HG02938 (cell line): ENCODE measurements around the gene NXPH3.
"Not testable (repeated sequence)": the region's sequence is repeated elsewhere in the genome, so short reads cannot be mapped to it uniquely, and the experiment has no call there.

Source experiments
- ATAC-seq: cut with Tn5 transposase; IDR thresholded peaks from one replicate; pipeline ENCODE4 v1.9.1; 2021; ENCODE audit warnings: mild to moderate bottlenecking, moderate library complexity; ENCODE audit not compliant: unreplicated experiment

The NXPH3 gene

DNA sequence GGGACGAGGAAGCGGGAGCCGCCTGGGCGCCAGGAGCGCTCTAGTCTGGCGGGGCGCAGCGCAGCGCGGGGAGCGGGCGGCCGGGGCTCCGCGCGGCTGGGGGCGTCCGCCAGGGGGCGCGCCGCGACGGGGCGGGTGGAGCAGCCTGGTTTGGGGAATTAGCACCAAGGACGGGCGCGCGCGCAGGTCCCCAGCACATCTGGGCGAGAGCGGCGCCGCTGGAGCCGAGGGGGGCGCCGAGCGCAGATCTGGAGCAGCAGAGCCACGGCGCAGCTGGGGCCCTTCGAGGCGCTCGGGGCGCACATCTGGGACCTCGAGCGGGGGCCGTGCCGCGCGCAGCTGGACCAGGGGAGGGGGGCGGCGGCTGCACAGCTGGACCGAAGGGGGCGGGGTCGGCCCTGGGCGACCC is at the start of gene NXPH3:
Gene NXPH3 (plus strand): TSS at position 193 of the 409 bp plus-strand sequence. CDS start 349 bp downstream, outside the sequence.
- no peak for ATAC-seq

DNA sequence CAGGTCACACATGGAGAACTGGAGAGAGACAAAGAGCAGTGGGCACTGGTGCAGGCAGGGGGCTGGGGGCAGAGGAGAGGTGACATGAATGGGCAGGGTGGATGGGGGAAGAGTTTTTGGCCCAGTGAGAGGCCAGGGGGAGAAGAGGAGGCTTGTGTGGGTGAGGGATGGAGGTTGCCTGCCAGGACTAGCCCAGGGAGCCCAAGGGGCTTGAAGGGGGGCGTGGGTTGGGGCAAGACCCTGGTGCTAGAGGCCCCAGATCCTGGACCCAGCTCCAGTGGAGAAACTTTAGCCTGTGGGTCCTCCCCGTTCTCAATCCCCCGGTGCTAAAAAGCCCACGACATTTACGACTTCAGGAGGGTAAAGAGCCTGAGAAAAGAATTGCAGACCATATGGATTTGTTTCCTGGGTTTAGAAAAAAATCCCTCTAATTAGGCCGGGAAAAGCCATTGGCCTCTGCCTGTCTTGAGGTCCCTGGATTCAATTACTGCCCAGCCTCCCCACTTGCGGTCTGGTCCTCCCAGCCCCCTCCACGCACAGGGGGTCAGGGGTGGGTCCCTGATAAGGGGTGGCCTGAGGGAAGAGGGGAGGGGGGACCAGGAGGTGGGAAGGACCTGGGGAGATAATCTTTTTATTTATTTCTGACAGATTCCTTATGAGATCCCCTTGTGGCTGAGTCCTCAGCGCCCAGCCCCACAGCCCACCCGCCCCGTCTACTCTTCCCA is 47.6 kb upstream of the NXPH3 start:
- no peak for ATAC-seq

DNA sequence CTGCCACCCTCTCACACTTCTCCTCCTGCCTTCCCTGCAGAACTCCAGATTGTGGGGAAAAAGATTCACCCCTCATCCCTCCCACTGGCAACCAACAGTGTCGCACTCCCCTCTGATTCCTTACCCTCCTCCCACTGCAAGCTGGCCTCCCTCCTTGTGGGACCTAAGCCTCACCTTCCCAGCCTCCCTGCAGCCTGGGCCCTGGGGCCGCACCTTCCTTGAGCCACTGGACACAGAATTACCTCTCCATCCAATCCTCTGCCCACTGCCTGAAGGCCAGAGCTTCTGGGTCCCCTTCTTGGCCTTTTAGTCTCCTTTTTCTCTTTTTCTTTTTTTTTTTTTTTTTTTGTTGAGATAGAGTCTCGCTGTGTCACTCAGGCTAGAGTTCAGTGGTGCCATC is 46.7 kb upstream of the NXPH3 start:
- ATAC-seq = no peak

GRCh38 chr17:49530118-49530517 is 45.6 kb upstream of the NXPH3 start:
- ATAC-seq = no peak

GRCh38 chr17:49543860-49544259 is 31.8 kb upstream of the NXPH3 start:
- ATAC-seq = no peak

GRCh38 chr17:49545007-49545660 is 30.5 kb upstream of the NXPH3 start:
- no peak for ATAC-seq

DNA sequence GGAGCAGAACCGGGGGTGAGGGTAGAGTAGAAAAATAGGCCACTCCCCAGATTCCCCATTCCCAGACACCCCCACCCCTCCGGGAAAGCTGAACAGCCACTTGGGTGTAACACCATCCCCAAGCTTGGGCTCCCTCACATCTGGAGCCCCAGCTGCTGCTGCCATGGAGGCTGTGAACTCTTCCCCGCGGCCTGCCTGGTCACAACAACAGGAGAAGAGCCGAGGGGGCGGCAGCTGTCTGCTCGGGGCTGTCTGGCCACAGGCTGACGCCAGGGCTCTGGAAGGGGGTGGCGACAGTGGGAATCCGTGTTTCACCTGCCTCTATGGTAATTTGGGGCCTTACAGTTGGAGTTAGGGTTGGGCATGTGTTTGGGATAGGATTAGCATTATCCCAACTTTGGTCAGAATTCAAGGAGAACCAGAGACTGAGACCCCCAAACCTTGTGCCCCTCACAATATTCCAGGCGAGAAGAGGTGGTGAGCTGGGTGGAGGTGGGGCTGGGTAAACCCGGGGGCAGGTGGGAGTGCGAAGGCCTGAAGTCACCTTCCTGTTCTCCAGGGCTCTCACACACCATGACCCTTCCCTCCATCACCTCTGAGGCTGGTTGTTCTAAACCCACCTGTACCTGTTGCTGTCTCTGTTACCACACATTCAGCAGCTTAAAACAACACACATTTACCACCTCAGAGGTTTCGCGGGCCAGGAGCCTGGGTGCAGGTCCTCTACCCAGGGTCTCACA is 29.7 kb upstream of the NXPH3 start:
- no peak for ATAC-seq

- no peak for ATAC-seq
Measured at GRCh38 chr17:49546546-49547535, 28.8 kb upstream of the NXPH3 start.

DNA sequence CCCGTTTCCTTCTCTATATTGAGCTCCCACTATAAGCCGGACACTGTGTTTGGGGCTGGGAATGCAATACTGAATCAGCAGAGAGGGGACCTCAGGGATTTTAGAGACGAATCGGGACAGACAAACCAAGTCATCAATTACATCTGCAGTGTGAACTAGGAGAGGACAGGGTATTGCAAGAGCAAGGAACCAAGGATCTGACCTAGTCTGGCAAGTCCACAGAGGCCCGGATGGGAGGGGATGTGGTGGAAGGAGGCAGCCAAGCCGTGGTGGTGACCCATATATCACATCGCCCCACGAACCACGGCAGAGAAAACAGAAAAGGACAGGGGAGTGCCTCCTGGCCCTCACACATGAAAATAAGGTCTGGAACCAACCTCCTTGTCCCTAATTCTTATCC is 28.1 kb upstream of the NXPH3 start:
- ATAC-seq = no peak

GRCh38 chr17:49548051-49548505 is 27.6 kb upstream of the NXPH3 start:
- no peak for ATAC-seq

DNA sequence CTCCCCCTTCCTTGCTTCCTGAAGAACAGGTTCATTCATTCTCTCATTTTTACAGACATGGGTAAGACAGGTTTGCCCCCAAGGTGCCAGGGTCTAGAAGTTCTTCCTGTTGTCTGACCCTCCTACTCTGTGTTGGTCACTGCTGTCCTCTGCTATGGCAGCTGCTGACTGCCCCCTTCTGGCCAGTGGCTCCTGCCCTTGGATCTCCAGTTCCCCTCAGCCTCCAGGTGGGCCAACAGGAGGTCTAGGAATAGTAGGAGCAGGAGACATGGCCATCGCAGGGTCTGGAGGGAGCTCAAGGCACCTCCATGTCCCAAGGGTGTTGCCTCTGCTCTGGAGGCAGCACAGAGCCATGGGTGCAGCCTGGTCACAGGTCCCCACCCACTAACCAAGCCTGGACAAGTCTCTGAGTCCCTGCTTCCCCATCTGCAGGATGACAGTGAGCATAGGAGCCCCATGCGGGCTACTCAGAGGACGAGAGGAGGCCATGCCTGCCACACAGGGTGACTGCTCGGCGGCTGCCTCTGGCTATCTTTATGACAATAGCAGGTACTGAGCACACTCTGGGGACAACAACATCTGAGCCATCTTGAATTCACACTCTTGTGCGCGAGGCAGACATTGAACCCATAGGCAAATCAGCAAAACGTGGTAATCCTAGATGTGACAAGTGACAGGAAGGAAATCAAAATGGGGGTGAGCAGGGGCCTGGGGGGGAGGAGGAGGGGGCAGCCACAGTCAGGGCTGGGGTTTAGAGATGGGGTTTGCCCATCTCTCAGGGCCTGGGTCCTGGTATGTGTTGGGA is 27.0 kb upstream of the NXPH3 start:
- ATAC-seq = no peak

DNA sequence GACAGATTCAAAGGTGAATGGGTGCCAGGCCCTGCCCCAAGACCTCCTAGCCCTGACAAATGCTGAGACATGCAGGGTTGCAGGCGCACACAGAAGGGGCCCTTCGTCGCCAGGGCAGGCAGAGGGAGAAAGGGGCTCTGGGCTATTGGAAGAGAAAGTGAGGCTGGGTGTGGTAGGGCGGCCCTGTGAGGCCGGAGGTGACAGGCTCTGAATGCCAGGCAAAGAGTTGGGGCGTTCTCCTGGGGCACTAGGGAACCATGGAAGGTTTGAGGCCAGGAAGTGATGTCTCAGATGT is 26.4 kb upstream of the NXPH3 start:
- ATAC-seq = no peak

DNA sequence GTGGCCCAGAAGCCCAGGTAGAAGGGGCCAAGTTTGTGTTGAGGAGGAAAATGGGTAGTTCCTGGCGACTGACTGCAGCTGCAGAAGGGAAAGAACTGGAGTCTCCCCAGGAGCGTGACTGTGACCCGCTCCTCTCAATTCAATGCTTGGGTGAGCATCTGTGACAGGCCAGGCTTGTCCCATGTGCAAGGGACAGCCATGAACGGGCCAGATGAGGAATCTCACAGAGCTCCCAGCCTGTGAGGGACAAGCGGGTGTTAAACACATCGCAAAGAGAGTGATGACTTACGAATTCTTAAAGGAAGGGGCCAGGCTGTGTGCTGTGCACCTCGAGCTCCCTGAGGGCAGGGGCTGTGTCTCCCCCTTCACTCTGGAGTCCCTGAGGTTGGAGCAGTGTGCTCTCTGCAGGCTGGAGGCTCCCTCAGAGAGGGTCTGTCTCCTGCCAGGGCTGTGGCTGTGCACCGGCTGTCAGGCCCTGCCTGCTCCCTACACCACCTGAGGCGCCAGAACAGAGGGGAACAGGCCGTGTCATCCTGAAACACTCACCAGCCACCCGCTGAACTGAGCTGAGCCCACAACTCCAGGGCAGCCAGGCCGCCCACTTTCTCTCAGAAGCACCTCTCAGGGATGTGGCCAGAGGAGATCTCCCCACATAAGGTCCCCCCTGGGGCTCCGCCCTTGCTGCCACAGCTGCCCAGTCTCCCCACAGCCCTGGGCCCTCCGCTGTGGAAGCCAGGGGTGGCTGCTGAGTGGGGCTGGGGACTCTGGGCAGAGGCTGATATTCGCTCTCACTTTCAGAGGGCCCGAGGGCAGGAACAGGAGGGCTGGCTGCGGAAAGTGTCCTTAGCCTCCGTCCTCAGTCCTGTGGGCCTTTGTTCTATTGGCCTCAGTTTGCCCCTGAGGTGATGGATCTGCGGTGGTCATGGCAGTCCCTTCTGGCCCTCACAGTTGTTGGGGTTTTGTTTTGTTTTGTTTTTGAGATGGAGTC is 25.7 kb upstream of the NXPH3 start:
- ATAC-seq = no peak

- ATAC-seq = not testable (repeated sequence)
Measured at GRCh38 chr17:49550764-49551163, 24.9 kb upstream of the NXPH3 start.

GRCh38 chr17:49551221-49552069 is 24.2 kb upstream of the NXPH3 start:
- no peak for ATAC-seq

DNA sequence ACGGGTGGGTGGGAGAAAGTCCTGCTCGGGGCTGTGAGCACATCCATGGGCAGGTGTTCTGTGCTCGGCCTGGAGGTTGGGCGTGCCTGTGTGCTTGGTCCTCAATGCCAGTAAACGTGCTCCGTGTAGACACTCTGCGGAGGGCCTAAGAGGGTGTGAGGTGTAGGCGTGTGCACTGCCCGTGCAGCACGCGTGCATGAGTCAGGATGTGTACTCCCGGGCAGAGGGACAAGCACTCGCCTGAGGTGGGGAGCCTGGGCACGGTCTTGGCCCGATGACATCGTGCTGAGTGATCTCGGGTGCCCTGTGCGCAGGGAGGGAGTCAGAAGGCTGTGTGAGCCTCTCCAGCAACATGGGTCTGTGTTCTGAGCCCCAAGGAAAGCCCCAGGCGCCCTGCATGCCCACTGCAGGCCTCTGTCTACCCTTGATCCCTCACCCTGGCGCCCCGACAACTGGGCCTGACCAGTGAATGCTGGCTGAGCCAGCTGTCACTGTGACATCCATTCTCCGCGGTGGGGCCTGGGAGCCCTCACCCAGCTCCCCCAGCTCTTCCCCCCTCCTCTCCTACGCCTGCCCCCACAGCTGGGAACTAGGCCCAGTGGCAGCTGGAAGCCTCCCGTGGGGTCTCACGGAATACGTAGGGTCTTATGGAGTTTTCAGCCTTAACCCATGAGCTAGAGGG is 23.5 kb upstream of the NXPH3 start:
- no peak for ATAC-seq

DNA sequence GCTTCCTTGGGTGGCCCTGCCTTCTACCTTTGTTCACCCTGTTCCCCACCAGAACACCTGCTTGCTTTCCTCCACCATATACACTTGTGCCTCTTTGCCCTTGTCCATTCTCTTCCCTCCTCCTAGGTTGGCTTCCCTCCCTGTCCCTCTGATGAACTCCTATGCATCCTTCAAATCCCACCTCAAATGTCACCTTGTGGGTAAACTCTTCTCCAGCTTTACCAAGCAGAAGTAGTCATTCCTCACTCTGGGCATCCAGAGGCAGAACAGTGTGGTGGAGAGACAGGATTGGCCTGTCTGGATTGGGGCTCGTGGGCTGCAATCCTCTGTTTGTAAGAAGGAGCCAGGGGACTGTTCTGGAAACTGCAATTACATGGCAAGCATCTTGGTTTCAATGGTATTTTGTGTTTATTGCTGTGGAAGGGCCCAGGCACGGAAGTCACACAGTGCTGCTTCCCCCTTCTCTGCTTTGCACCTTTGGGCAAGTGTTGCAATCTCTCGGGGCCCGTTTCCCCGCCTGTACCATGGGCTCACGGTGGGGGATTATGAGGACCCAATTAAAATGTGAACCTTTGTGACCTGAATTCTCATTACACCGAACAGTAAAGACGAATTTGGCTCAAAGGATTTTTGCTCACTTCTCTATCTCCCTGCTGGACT is 21.9 kb upstream of the NXPH3 start:
- no peak for ATAC-seq
